CD4-positive, alpha-beta T cell treated with Interleukin-1 beta for 1 hour (primary cell): ENCODE results near the gene CUL4A.

Experiments used
- DNase-seq, 2 donors: peaks; one replicate each; pipeline ENCODE4 v3.0.0-alpha.2; 2020 to 2022

The CUL4A gene

DNA sequence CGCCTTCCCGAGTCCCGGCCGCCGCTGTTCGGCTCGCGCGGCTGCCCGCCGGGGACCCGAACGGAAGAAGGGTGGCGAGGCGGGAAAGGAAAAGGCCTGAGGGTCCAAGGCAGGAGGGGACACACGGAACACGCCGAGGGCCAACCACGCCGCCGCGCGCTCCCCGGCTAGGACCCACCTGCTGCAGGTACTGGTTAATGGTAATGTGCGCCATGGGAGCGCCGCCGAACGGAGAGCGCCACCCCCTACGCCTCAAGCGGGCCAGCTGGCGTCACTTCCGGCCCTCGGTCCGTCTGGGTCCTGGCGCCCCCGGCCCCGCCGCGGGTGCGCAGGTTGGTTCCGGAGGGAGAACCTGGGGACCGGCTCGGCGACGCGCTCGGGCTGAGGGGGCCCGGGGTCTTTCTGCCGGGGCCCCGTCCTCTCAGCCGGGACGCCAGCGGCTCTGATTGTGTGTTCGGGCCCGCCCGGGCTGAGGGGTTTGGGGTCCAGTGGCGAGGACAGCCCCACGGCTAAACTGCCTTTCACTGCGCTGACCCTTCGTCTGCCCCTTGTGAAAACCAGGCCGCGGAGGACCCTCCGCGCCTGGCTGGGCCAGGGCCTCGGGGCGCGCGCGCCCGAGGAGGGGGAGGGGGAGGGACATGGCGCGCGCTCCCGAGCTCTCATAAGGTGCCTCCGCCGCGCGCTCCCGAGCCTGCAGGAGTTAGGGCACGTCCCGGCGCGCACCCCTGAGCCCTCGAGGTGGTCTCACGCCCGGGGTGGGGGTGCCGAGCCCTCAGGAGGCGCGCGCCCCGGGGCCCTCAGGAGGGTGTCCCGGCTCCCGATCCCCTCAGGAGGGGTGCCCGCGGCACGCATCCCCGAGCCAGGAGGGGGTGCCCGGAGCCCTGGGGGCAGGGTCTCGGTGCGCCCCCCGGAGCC lies 735 bp upstream of the CUL4A start, which contains the start of gene PCID2:
Gene PCID2, minus strand, starts transcription at position 249 of the 915 bp plus-strand sequence. Its CDS starts 35 bp downstream, at position 214.
- DNase-seq: peak; percentile 90 to 93

DNA sequence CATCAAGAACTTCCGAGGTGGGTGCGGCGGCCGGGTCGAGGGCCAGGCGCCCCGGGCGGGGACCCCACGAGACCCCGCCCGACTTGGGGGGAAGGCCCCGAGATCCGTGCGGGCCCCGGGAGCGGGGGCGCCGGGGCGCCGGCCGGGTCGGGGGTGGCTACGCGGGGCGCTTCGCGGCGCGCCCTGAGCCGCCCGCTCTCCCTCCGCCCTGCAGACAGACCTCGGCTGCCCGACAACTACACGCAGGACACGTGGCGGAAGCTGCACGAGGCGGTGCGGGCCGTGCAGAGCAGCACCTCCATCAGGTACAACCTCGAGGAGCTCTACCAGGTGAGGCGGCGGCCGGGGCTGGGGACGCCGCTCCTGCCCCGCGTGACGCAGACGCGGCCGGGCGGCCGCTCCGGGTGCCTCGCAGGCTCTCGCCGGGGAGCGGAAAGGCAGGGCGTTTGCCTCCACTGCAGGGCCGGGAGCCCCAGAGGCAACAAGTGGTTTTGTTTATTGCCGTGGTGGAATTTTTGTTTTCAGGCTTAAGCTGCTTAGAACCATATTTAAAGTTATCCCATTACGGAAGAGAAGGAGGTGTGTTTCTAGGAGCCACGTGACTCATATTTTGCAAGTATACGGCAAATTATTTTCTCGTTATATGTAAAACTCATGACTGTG lies 477 bp downstream of the CUL4A start:
- peak; percentile 81 to 82 for DNase-seq

DNA sequence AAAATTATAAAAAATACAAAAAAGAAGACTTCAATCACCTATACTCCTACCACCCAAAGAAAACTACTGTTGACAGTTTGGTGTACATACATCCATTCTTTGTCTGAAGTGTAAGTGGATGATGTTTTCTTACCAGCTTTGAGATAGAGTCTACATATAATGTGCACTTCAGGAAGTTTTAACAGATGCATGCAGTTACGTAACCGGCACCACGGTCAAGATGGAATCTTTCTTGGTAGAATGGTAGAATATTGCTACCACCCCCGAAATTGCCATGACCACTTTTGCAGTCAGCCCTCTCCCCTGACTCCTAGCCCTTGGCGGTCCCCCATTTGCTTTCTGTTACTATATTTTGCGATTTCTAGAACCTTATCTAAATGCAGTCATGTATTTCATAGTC lies 1.4 kb downstream of the CUL4A start:
- no peak for DNase-seq

DNA sequence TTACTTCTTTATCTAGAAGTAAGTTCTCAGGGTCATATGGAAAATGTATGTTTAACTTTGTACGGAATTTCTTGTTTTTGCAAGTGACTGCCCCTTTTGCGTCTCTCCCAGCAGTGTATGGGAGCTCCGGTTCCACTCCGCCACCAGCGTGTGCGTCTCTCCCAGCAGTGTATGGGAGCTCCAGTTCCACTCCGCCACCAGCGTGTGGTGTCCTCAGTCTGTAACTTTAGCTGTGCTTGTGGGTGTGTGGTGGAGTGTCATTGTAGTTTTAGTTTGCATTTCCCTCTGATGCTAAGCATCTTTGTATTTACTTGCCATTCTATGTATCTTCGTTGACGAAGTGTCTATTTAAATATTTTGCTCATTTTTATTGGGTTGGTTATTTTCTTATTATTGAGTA lies 2.4 kb downstream of the CUL4A start:
- no peak for DNase-seq

DNA sequence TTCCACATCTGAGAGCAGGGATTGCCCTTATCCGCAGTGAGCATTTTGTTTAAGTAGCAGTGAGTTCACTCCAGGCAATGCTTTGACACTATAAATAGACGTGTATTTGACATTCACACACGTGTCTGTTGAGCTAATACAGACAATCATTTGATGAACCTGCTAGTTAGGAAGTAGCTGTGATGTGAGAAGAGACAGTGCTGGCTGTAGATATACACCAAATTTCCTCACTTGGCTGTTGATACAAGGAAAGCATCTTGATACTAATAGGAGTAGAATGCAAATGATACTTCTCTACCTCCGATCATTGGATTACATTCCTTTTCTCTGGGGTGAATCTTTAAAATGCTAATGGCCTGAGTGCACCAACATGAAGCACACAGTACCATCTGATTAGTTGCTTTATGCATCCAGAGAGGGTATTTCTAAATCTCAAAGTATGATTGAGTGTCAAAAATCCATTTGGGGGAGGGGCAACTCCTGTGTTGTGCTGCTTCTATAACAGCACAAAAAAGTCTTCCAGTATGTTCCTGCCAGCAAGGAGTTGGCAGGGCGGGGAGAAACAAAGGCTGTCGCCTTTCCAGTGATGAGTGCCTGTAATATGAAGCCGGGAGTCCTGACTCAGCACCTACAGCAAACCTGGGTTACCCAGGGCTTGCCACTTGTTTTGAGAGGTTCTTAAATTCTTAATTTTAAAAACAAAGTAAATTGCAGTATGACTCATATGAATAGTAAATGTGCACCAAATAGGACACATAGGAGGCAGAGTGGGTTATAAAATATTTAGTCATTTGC lies 7.0 kb downstream of the CUL4A start:
- DNase-seq: no peak

DNA sequence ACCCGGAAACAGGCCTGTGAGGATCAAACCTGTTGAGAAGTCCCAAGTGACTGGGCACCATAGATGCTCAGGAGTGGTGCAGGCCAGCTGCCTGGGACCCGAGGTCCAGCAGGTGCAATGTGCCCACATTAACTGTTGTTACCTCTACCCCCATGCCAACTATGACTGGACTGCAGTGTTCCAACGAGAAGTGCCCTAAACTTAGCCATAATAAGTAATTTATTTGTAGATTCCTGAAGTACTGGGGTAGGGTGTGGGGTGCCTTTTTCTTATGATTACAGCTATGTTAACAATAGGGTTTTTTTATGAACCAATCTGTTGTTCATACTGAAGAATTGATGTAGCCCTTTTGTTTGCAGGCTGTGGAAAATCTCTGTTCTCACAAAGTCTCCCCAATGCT lies 9.2 kb downstream of the CUL4A start:
- no peak for DNase-seq

DNA sequence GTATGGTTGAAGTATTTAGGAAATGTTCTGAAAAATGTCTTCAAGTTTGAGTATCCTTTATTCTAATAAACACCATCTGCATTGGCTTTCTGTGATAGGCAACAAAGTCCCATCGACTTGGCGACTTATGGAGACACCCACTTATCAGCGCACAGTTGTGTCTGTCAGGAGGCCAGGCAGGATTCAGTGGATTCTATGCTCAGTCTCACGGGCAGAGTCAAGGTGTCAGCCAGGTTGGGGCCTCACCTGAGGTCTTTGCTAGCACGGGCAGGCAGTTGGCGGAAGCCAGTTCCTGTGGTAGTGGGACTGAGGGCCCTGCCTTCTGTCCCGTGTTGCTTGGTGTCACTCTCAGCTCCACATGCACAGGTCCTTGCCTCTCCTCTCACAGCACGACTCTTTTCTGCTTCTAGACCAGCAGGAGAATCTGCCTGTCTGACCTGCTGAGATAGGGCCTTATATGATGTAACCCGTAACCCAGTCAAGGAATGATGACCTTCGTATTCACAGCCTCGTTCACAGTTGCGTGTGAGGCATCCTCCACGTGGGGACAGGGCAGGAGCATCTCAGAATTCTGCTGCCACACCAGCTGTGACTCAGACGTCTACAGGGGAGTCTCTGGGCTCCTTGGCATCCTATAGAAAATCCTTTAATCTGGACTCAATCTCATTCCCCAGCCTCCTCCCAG lies 10.0 kb downstream of the CUL4A start:
- no peak for DNase-seq

DNA sequence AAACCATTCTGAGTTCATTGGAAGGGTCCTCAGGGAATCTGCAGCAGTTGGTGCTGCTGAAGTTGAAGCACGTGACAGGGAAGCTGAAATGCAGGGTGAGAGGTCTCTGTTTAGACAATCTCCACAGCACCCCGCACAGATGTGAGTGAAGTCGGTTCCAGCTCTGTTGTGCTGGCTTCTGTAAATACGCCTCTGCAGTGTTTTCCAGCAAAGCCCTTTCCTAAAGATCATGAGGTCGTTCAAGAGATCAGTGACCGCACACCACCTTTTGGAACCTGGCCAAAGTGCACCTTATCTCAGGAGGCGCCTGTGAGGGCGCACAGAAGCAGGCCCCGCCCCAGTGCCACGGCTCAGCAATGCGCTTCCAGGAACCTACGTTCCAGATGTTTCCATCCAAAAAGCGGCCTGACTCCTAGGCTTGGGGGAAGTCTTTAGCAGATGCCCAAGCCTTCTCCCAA lies 10.8 kb downstream of the CUL4A start:
- no peak for DNase-seq

DNA sequence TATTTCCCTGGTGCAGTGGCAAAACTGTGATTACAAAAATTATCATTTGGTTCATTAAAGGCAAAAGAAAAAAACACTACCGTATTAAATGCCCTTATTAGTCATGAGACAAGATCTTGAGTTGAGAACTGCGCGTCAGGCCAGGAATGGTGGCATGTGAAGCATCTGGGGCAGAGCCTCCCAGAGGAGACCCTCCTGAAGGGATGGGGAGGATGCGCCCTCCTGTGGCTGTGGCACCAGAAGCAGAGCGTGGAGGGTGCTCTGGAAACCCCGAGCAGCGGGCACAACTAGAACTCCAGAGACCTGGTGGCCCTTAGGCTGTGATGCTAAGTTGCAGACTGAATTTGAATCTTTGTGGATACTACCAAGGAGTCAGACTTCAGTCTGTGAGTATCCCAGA lies 11.5 kb downstream of the CUL4A start:
- peak in 1 of 2 donors; percentile 21 for DNase-seq

DNA sequence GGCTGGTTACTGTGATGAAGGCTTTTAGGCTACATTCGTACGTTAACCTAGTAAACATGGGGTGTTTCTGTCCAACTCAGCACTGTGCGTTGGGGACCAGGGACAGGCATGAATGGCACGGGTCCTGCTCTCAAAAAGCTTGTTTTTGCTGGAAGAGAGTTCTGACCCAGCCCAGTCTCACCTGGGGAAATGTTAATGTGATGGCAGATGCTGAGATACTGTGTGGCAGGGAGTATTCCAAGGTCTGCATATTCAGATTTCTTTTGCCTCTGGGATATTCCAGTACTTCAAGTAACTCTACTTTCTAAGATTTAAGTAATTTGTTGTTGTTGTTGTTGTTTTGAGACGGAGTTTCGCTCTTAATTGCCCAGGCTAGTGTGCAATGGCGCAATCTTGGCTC lies 13.7 kb downstream of the CUL4A start:
- no peak for DNase-seq

DNA sequence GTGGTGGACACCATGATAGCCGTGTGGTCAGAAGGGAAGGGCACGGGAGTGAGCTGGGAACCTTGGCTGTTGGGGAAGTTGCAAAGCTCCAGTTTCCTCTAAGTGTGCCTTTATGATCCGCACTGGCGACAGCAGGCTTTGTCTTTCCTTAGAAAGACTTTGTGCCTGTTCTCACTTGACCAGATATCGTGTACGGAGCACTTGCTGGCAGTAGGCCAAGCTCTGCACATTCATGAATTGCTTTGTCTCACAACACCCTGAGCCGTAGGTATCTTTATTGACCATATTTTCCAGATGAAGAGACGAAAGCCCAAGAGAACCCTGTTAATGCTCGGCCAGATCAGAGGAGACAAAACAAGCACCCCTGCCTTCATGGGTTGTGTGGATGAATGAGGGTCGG lies 15.1 kb downstream of the CUL4A start:
- DNase-seq: no peak

DNA sequence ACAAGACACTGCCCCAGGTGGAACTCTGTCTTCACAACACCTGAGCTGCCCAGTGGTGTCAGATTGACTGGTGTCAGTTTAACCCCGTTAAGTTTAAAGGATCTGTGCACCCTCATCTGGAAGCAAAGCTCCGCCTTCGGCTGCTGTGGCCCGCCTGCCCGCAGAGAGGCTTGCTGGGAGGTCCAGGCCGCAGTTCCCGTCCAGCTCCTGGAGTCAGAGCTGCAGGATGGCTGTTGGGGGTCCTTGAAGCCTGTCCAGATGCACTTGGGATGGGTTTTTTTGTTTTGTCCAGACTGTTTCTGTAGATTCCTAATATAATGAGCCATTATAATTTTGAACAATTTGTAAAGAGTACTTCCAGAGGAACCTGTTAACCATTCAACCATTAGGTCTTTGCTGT lies 16.1 kb downstream of the CUL4A start:
- DNase-seq: no peak

DNA sequence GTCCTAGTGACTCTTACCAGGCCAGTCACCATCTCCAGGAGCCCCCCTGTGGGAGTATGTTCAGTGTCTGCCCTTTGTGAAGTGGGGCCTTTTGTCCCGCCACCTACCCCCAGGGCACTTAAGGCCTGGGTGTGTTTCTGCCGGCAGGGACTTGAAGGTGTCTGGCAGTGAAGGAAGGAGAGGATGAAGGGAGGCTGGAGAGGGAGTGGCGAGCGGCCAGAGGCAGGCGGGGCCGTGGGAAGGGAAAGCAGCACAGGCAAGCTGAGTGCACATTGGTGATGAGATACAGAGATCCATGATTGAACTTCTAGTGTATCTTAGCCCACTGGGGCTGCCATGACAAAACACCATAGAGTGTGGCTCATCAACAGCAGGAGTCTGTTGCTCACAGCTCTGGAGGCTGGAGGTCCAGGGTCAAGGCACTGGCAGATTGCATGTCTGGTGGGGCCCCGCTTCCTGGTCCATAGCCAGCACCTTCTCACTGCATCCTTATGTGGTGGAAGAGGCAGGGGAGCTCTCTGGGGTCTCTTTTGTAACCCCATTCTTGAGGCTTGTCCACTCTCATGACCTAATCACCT lies 17.5 kb downstream of the CUL4A start:
- DNase-seq: no peak

DNA sequence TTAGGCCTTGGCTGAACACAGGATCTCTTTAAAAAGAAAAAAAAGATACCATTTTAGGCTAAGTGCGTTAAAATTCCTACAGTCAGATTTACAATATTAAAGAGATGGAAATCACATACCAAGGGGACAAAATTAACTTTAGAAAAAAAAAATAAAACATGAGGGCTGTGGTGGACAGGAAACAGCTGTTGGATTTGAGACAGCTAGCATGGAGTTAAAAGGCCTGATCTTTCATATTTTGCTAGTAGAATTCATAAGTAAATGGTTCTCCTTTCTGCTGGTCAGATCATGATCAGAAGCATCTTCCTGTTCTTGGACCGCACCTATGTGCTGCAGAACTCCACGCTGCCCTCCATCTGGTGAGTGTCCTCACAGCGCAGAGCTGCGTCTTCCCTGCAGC lies 19.7 kb downstream of the CUL4A start:
- DNase-seq: no peak

DNA sequence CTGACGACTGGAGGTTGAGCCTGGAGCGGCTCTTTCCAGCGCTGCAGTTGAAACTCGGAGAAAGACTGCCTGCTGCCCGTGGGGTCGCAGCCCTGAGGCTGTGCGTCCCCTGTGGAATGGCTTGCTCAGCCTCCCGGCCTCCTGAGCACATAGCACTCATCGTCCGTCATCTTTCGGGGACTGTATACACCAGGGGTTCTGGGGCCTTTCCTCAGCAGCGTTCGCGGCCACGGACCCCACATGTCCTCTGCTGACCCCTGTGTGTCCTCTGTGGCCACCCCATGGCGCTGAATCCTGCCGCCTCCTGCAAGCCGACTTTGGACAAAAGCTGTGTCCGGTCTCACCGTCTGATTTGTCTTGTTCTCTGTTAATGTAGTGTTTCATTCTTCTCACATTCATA lies 20.4 kb downstream of the CUL4A start:
- DNase-seq: no peak

DNA sequence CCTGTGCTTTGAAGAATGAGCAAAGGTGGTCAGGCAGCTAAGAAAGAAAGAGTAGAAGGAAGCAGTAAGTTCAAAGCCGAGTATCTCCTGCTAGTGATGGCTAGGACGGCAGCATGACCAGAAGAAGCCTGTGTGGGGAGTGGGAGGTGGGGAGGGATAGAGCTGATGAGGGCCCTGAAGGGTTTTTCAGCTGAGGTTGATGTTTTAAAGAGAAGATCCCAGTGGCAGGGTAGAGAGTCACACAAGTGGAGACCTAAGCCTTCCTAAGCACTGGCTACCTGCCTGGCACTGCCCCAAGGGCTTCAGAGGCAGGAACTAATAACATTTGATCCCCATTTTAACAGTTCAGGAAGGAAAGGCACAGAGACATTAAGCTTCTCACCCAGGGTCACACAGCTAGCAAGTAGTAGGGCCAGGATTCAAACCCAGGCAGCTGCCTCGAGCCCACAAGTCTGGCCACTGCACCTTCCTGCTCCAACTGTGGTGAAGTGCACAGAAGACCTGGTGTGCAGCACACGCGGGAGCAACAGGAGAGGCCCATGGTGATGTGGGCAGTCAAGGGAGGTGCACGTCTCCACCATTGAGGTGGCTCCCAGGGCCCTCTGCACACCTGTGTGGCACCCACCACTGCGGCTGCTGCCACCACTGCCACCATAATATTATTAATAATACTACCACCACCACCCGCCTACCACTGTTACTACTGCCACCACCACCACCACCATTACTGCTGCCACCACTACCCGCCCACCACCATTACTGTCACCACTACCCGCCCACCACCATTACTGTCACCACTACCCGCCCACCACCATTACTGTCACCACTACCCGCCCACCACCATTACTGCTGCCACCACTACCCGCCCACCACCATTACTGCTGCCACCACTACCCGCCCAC lies 22.1 kb downstream of the CUL4A start:
- DNase-seq: no peak

DNA sequence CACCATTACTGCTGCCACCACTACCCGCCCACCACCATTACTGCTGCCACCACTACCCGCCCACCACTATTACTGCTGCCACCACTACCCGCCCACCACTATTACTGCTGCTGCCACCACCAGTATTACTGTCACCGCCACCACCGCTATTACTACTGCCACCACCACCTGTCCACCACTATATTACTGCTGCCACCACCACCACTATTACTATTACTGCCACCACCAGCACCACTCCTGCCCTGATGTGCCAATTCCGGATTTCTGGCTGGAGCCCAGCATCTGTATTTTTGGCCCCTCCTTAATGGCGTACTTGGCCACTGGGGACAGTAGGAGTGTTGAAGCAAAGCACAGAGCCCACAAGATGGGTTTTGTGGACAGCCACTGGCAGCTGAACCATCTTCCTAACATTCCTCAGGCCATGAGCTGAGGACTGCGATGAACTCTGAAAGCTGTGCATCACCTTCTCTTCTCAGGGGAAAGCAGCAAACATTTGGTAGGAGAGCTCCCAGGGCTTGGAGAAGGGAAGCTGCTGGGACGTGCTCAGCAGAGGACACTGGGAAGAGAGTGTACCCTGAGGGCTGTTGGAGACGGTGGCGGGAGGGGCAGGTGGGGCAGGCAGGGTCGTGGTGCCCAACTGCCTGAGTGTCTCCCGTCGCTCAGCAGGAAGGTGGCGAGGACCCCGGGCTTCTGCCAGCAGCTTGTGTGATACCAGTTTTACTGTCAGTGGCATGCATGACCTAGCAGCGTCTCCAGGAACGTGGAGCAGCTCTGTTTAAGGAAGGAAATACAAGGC lies 23.0 kb downstream of the CUL4A start:
- no peak for DNase-seq

DNA sequence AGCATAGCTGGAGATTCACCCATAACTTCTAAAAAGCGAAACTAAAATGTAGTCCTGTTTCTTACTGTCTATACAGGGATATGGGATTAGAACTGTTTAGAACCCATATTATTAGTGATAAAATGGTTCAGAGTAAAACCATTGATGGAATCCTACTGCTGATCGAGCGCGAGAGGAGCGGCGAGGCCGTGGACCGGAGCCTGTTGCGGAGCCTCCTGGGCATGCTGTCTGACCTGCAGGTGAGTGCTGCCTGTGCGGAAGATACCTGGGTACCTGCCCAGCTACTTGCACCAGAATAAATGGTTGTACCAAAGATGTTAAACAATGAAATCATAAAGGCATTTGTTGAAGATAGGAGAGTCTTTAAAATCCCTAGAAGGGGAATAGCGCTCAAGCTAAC lies 23.7 kb downstream of the CUL4A start:
- no peak for DNase-seq

DNA sequence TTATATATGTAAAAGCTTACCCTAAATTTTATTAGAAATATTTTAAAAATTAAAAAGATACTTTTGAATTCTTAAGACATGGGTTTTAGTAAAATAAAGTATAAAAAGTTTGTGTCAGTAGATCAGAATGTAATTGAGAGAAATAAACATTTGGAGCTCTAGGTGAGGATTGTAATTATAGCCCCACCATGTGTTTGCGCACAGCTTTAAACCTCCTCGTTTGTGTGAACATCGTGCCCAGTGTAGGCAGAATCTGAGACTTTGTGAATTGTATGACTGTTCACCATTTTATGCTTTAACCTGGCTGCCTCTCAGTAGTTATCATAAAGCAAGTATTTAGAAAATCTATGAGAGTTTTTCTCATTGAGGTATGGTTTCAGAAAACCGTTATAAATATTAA lies 29.1 kb downstream of the CUL4A start:
- DNase-seq: no peak

DNA sequence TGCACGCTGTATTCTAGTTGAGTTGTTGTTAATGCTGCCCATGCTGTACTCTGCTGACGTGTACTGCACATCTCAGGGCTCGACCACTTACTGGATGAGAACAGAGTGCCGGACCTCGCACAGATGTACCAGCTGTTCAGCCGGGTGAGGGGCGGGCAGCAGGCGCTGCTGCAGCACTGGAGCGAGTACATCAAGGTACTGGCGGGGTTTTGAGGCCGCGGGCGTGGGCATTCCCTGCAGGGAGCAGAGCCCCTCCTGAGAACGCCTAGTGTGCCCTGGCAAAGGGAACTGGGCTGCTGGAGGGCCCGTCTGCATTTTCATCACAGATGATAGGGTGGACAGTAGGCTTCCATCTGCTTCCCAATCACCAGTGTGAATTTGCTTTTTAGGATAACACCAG lies 29.9 kb downstream of the CUL4A start:
- DNase-seq: no peak
